Activated T-helper 17 cell treated with anti-CD3 and anti-CD28 coated beads, Interleukin-2, amount 50 U/mL, for 72 hours (primary cell): ENCODE measurements around the gene TAMM41. TPM values are rescaled to one million over a fixed set of nuclear protein-coding genes. Genes with fewer than 3 reads are reported as not detected.
A peak's percentile ranks its signal among the peaks of the same experiment; 100 is the strongest.
"Not testable (repeated sequence)": the region's sequence is repeated elsewhere in the genome, so short reads cannot be mapped to it uniquely, and the experiment has no call there.

Experiments
- ATAC-seq: fragments of 150-1000 bp; cut with Tn5 transposase; replicated peaks from 2 replicates; pipeline ENCODE4 v1.10.0; 2021; ENCODE audit warnings: mild to moderate bottlenecking, moderate library complexity
- H3K27ac Mint-ChIP-seq: one replicate; pipeline ENCODE4 v1.8.0; 2022; ENCODE audit warnings: mixed read lengths
- H3K27me3 Mint-ChIP-seq: one replicate; pipeline ENCODE4 v1.8.0; 2022; ENCODE audit warnings: mixed read lengths
- H3K36me3 Mint-ChIP-seq: one replicate; pipeline ENCODE4 v1.8.0; 2022; ENCODE audit warnings: low read depth, mild to moderate bottlenecking, mixed read lengths
- H3K4me1 Mint-ChIP-seq: one replicate; pipeline ENCODE4 v1.8.0; 2022; ENCODE audit warnings: mixed read lengths
- H3K4me3 Mint-ChIP-seq: one replicate; pipeline ENCODE4 v1.8.0; 2022; ENCODE audit warnings: mild to moderate bottlenecking, mixed read lengths
- H3K9me3 Mint-ChIP-seq: one replicate; pipeline ENCODE4 v1.8.0; 2022; ENCODE audit warnings: mixed read lengths
- total RNA-seq, 2 donors: library from RNA; stranded (reverse); gene quantifications; one replicate each; pipeline ENCODE4 v1.2.3, GENCODE V29; 2022

TAMM41 gene
- total RNA-seq, 2 donors from 2014 or later = 19.7 to 22.8 TPM

DNA sequence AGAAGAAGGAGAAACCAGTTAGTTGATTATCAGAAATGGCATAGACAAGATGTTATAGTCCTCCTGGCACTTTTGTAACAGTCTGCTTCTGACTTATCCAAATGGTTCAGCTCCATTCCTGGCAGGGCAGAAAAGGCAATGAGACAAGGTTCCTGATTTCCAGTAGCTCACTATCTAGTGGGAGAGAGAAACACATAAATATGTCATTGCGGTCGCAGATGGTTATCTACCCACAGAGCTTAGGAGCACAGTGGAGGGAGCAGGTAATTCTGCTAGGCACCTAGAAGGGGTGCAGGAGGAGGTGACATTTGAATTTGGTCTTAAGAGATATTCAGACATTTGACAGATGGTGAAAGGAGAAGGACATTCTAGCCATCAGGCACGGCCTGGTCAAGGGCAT is 78.1 kb downstream of the TAMM41 start:
- Mint-ChIP-seq H3K27ac (no peak overlapping the region), H3K4me3 (no peak overlapping the region), H3K36me3 (peaks cover 5% of the 10 kb centered on the region), H3K27me3 (no peaks in the 10 kb centered on the region), H3K9me3 (no peaks in the 10 kb centered on the region), H3K4me1 (peaks cover 15% of the 10 kb centered on the region)
- no peak for ATAC-seq

DNA sequence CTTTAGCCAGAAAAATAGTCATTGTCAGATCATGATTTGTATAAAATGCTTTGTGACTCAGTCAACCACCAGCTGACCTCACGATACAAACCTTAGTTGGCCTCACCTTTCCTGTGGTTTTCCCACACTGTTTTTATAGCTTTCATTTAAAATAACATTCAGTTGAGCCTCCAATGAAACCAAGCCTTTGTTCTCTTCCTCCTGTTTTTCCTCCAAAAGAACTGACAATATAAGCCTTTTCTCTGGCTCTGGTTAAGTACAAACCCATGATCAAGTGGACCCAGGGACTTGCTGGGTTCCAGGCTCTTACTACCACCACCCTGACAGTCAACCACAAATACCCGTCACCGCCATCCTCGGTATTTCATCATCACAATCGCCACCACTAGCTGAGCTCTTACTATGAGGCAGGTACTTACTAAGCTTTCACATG is 81.7 kb downstream of the TAMM41 start:
- Mint-ChIP-seq H3K4me3 (peak overlapping the region; percentile 57), H3K4me1 (peaks cover 6% of the 10 kb centered on the region), H3K36me3 (peaks cover 5% of the 10 kb centered on the region), H3K27me3 (no peaks in the 10 kb centered on the region), H3K27ac (peak overlapping the region; percentile 94), H3K9me3 (no peaks in the 10 kb centered on the region)
- ATAC-seq = peak; percentile 97

DNA sequence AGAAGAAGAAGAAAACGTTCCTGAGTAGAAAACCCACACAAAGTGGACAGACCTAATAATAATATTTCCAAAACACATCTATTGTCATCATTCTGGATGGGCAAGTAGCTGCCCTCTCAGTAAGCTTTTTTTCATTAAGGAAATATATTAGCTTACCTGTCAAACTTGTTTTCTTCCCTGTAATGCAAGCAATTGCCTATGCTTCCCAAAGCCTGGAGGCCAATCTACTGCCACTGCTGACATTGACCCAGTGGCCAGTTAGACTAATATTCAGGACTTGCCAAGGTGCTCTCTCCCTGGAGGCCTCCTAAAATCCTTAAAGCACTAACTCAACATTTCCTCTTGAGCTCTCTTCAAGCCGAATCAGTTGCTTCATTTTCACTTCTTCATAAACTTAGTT is 86.7 kb downstream of the TAMM41 start:
- ATAC-seq = no peak
- Mint-ChIP-seq H3K4me3 (no peak overlapping the region), H3K27ac (no peak overlapping the region), H3K27me3 (no peaks in the 10 kb centered on the region), H3K9me3 (no peaks in the 10 kb centered on the region), H3K36me3 (peaks cover 2% of the 10 kb centered on the region), H3K4me1 (peaks cover 3% of the 10 kb centered on the region)

DNA sequence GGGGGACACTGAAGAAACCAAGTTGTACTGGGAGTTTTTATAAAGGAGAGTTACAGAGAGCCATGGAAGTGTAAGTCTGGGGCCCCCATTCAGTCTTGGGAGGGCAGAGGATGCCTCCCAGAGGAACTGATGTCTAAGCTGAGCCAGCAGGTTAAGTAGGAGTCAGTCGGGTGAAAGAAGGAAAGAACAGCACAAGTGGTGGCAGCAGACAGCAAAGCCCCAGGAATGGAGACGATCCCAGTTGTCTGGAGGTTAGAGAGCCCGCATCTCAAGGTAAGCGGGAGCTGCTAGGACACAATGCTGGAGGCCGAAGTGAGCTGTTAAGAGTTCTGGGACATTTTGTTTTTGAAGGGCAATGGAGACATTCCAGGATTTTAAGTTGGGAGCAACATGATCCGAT is 88.8 kb downstream of the TAMM41 start:
- H3K27me3 Mint-ChIP-seq = no peaks in the 10 kb centered on the region
- H3K9me3 Mint-ChIP-seq = no peaks in the 10 kb centered on the region
- H3K4me1 Mint-ChIP-seq = no peaks in the 10 kb centered on the region
- no peak for ATAC-seq
- H3K4me3 Mint-ChIP-seq = no peak overlapping the region
- no peaks in the 10 kb centered on the region for H3K36me3 Mint-ChIP-seq
- no peak overlapping the region for H3K27ac Mint-ChIP-seq

DNA sequence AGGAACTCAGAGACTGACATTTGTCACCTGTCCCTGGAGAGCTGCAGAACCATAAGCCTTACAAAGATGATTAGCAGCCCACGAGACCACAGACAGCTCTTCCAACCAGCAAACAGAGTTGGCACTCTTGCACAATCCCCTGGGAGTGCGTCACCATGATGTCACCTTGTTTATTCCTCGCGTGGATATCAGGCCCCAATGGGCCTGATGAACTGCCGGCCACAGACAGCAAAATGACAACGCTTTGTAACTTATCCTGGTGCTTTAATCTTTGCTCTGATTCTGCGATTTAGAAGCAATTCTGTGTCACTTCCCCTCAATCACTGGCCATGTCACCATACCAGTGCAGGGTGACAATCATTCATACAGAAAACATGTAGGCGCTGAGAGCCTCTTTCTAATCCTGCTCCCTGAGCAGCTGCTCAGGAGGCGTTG is 89.2 kb downstream of the TAMM41 start:
- no peak for ATAC-seq
- H3K27ac Mint-ChIP-seq = no peak overlapping the region
- no peaks in the 10 kb centered on the region for H3K36me3 Mint-ChIP-seq

DNA sequence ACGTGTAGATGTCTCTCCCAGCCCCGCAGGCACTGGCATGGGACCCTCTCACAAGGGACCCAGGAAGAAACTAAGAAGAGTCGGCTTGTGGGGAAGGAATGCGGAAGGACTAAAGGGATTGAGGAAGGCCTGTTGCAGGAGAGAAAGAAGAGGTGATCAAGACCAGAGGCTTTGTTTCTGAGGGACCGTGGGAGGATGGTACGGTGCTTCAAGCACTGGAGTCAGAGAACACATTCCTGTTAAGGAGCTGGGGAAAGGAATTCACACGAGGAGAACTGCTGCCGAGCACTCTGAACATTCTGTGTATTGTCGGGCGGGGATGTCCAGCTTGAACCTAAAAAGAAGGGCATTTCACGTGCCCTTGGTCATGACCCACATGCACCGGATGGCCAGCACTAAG is 91.4 kb downstream of the TAMM41 start:
- H3K27me3 Mint-ChIP-seq = no peaks in the 10 kb centered on the region
- no peaks in the 10 kb centered on the region for H3K4me1 Mint-ChIP-seq
- no peak for ATAC-seq
- no peaks in the 10 kb centered on the region for H3K36me3 Mint-ChIP-seq
- H3K27ac Mint-ChIP-seq = no peak overlapping the region
- no peak overlapping the region for H3K4me3 Mint-ChIP-seq
- H3K9me3 Mint-ChIP-seq = no peaks in the 10 kb centered on the region

More for the DNA sequence above, 89.2 kb downstream of the TAMM41 start:
- Mint-ChIP-seq H3K4me3 (no peak overlapping the region), H3K4me1 (no peaks in the 10 kb centered on the region), H3K27me3 (no peaks in the 10 kb centered on the region), H3K9me3 (no peaks in the 10 kb centered on the region)

DNA sequence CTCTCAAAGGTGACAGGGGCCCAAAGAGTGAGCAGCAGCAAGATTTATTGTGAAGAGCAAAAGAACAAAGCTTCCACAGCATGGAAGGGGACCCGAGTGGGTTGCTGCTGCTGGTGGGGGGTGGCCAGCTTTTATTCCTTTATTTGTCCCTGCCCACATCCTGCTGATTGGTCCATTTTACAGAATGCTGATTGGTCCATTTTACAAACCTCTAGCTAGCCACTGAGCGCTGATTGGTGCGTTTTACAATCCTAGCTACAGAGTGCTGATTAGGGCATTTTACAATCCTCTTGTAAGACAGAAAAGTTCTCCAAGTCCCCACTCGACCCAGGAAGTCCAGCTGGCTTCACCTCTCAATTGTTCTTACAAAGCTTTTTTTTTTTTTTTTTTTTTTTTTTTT is 94.4 kb downstream of the TAMM41 start:
- H3K27me3 Mint-ChIP-seq, H3K4me1 Mint-ChIP-seq, H3K9me3 Mint-ChIP-seq, H3K36me3 Mint-ChIP-seq, ATAC-seq, H3K4me3 Mint-ChIP-seq, H3K27ac Mint-ChIP-seq: not testable (repeated sequence)

DNA sequence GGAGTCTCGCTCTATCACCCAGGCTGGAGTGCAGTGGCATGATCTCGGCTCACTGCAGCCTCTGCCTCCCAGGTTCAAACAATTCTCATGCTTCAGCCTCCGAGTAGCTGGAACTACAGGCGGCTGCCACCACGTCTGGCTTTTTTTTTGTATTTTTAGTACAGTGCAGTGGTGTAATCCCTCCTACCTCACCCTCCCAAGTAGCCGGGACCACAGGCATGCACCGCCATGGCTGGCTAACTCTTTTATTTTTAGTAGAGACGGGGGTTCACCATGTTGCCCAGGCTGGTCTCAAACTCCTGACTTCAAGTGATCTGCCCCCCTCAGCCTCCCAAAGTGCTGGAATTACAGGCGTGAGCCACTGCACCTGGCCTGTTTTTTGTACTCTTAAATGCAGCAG is 98.4 kb downstream of the TAMM41 start:
- not testable (repeated sequence) for H3K9me3 Mint-ChIP-seq

More for the DNA sequence above, 98.4 kb downstream of the TAMM41 start:
- H3K27ac Mint-ChIP-seq, H3K4me1 Mint-ChIP-seq, ATAC-seq, H3K36me3 Mint-ChIP-seq, H3K4me3 Mint-ChIP-seq, H3K27me3 Mint-ChIP-seq: not testable (repeated sequence)

Other genes starting within 250 kb of the TAMM41 start
- gene VGLL4, start 203.0 kb downstream of the TAMM41 start, total RNA-seq = 10 to 100 TPM; 34.3 to 42.4 TPM
- gene SYN2, start 157.5 kb upstream of the TAMM41 start, total RNA-seq = 1 to 10 TPM in 1 of 2 donors, under 1 TPM in 1; 0.74 to 1.0 TPM